GM12878 (cell line): ENCODE results near the gene FHIP1B. TPM values are rescaled to one million over a fixed set of nuclear protein-coding genes. Genes with fewer than 3 reads are reported as not detected.

Experiments used
- ATAC-seq: fragments of 200-7000 bp; cut with Tn5 transposase; 3 replicates; pipeline ENCODE4 v1.9.1; 2020; ENCODE audit warnings: mild to moderate bottlenecking, moderate library complexity
- BruUV-seq: library from RNA; stranded (reverse); fragments of 400-500 nt; replicated peaks from 2 replicates; lab custom pipeline; 2021; lab: Mats Ljungman, UMichigan
- CTCF ChIA-PET: fragments of 300-600 bp; sonication (Branson Sonifier 250); formaldehyde crosslinking; extraction: SDS; loops from one replicate; lab custom pipeline; 2021; ENCODE audit warnings: inconsistent platforms; lab: Yijun Ruan, JAX
- POLR2A ChIA-PET: fragments of 350-600 bp; formaldehyde crosslinking; extraction: SDS; loops from one replicate; lab custom pipeline; 2021; ENCODE audit warnings: inconsistent platforms; lab: Charles Lee
- RAD21 ChIA-PET: fragments of 300-600 bp; sonication (Branson Sonifier 250); formaldehyde crosslinking; loops from one replicate; lab custom pipeline; 2023; ENCODE audit warnings: antibody characterized with exemption; ENCODE audit not compliant: unreplicated experiment; lab: Charles Lee
- SMC1A ChIA-PET: fragments of 300-600 bp; sonication (Branson Sonifier 250); formaldehyde crosslinking; loops from one replicate; lab custom pipeline; 2023; ENCODE audit not compliant: unreplicated experiment, uncharacterized antibody; lab: Charles Lee
- DNase-seq: peaks from one replicate; pipeline ENCODE4 v3.0.0-alpha.2; 2011; ENCODE audit warnings: low read depth, low spot score
- FAIRE-seq: peaks from 3 replicates; lab custom pipeline; 2011; peaks lifted over from hg19 to GRCh38; lab: Jason Lieb, UNC
- H2AFZ ChIP-seq: 2 replicates; pipeline ENCODE4 v1.6.0; 2011; ENCODE audit warnings: low read depth, low read length, control low read depth; ENCODE audit not compliant: control insufficient read depth
- H3K27ac ChIP-seq: 2 replicates; pipeline ENCODE4 v1.5.1; 2011; ENCODE audit warnings: control low read depth; ENCODE audit not compliant: control insufficient read depth, insufficient read depth
- H3K27me3 ChIP-seq, 2 experiments: replicated peaks in 1 of 2; 2 replicates each; pipeline versions ENCODE4 v1.6.0 to v1.6.1; 2011; ENCODE audit warnings: low read length in 1 of 2; ENCODE audit not compliant: control insufficient read depth in 2 of 2, insufficient read depth in 2 of 2
- H3K36me3 ChIP-seq, 2 experiments: 2 replicates each; pipeline ENCODE4 v1.5.1; 2011; ENCODE audit warnings: low read length in 1 of 2; ENCODE audit not compliant: control insufficient read depth in 2 of 2, insufficient read depth in 2 of 2
- H3K4me1 ChIP-seq: 2 replicates; pipeline ENCODE4 v1.6.1; 2011; ENCODE audit warnings: mild to moderate bottlenecking, low read length, moderate library complexity, mixed read lengths; ENCODE audit not compliant: control insufficient read depth, insufficient read depth
- H3K4me2 ChIP-seq: 2 replicates; pipeline ENCODE4 v1.6.0; 2011; ENCODE audit warnings: control low read depth; ENCODE audit not compliant: control insufficient read depth, insufficient read depth
- H3K4me3 ChIP-seq: fragments of 200-600 bp; sonication (generic); 2 replicates; pipeline ENCODE4 v1.5.1; 2016
- H3K79me2 ChIP-seq: 2 replicates; pipeline ENCODE4 v1.6.0; 2011; ENCODE audit warnings: low read length; ENCODE audit not compliant: control insufficient read depth, insufficient read depth
- H3K9ac ChIP-seq: 2 replicates; pipeline ENCODE4 v1.8.0; 2011; ENCODE audit warnings: low read length, control low read depth, mixed read lengths; ENCODE audit not compliant: control insufficient read depth, insufficient read depth
- H3K9me3 ChIP-seq: replicated peaks from 3 replicates; pipeline ENCODE4 v1.5.1; 2011; ENCODE audit warnings: mild to moderate bottlenecking, low read length; ENCODE audit not compliant: control insufficient read depth, insufficient read depth
- H4K20me1 ChIP-seq: 2 replicates; pipeline ENCODE4 v1.6.0; 2011; ENCODE audit not compliant: control insufficient read depth, insufficient read depth
- CREB1 ChIP-seq: IDR thresholded peaks from 2 replicates; pipeline ENCODE4 v1.6.1; 2012; ENCODE audit warnings: low read depth, mild to moderate bottlenecking, inconsistent platforms
- CREM ChIP-seq: IDR thresholded peaks from 2 replicates; pipeline ENCODE4 v1.6.1; 2014; ENCODE audit warnings: antibody characterized with exemption, low read depth
- E2F4 ChIP-seq: IDR thresholded peaks from 2 replicates; pipeline ENCODE4 v1.6.1; 2012; ENCODE audit warnings: low read depth, low read length, improper control_type of control experiment
- HCFC1 ChIP-seq: fragments of 150-350 bp; IDR thresholded peaks from 2 replicates; pipeline ENCODE4 v1.6.1; 2014; ENCODE audit warnings: low read length
- HDAC2 ChIP-seq: fragments of 200-600 bp; sonication (generic); IDR thresholded peaks from 2 replicates; pipeline ENCODE4 v1.6.1; 2017
- IKZF1 ChIP-seq: fragments of 450-650 bp; conservative IDR thresholded peaks from 2 replicates; pipeline ENCODE4 v1.6.1; 2017; ENCODE audit warnings: antibody characterized with exemption, mild to moderate bottlenecking
- JUNB ChIP-seq: IDR thresholded peaks from 2 replicates; pipeline ENCODE4 v1.6.1; 2016; ENCODE audit warnings: antibody characterized with exemption, mild to moderate bottlenecking
- NFYA ChIP-seq: IDR thresholded peaks from 2 replicates; pipeline ENCODE4 v1.6.1; 2011; ENCODE audit warnings: low read depth, mild to moderate bottlenecking, low read length, improper control_type of control experiment, borderline replicate concordance
- NFYB ChIP-seq: IDR thresholded peaks from 2 replicates; pipeline ENCODE4 v1.6.1; 2011; ENCODE audit warnings: low read depth, mild to moderate bottlenecking, low read length, improper control_type of control experiment, moderate library complexity; ENCODE audit not compliant: insufficient read depth
- POLR2AphosphoS5 ChIP-seq: IDR thresholded peaks from 2 replicates; pipeline ENCODE4 v1.6.1; 2011; ENCODE audit warnings: mild to moderate bottlenecking, low read length, inconsistent platforms
- RBBP5 ChIP-seq: fragments of 200-600 bp; sonication (generic); conservative IDR thresholded peaks from 2 replicates; pipeline ENCODE4 v1.6.1; 2016
- SMAD5 ChIP-seq: IDR thresholded peaks from 2 replicates; pipeline ENCODE4 v1.6.1; 2016; ENCODE audit warnings: antibody characterized with exemption, low read depth
- SRF ChIP-seq, 2 experiments: IDR thresholded peaks; 2 replicates each; pipeline ENCODE4 v1.6.1; 2011; ENCODE audit warnings: low read depth in 2 of 2, low read length in 2 of 2, mild to moderate bottlenecking in 1 of 2, moderate library complexity in 1 of 2
- SUZ12 ChIP-seq: fragments of 200-600 bp; sonication (generic); IDR thresholded peaks from one replicate; pipeline ENCODE4 v1.6.1; 2018; ENCODE audit warnings: antibody characterized with exemption, mild to moderate bottlenecking; ENCODE audit not compliant: unreplicated experiment
- YBX1 ChIP-seq: fragments of 450-650 bp; IDR thresholded peaks from 2 replicates; pipeline ENCODE4 v1.6.1; 2016; ENCODE audit warnings: antibody characterized with exemption
- YY1 ChIP-seq: IDR thresholded peaks from 2 replicates; pipeline ENCODE4 v1.6.1; 2011; ENCODE audit warnings: low read depth, mild to moderate bottlenecking, low read length
- WGBS: methylation state at CpG from one replicate; pipeline ENCODE4 v1.1.6; 2016; ENCODE audit warnings: low lambda C conversion rate; ENCODE audit not compliant: insufficient replicate concordance, insufficient coverage; ENCODE audit errors: missing lambda C conversion rate; 5-methylcytosine and 5-hydroxymethylcytosine counted together
- in situ Hi-C: fragments of 300-500 bp; cut with MboI; formaldehyde crosslinking; loops from 9 replicates; pipeline ENCODE4 v1.14.3; 2018; ENCODE audit warnings: mixed read lengths
- intact Hi-C: fragments of 100-400 bp; cut with micrococcal nuclease; formaldehyde crosslinking; loops from one replicate; pipeline ENCODE4 v1.14.2; 2022; ENCODE audit not compliant: unreplicated experiment
- polyA plus RNA-seq, 11 experiments: library from polyadenylated mRNA; depleted of rRNA in 4 of 11; unstranded in 6 of 11; stranded (reverse) in 5 of 11; fragments of >200 nt; fragmentation: Nextera tagmentation in 4 of 11; fragmentation: Illumina TruSeq in 1 of 11; extraction: Ambion mirVana in 4 of 11; extraction: Trizol in 1 of 11; gene quantifications; 1 replicate in 1 of 11; 2 replicates in 10 of 11; pipeline versions ENCODE4 v1.2.1 to v1.2.3, GENCODE V29; 2011 to 2016; ENCODE audit warnings: inconsistent platforms in 2 of 11, missing spikeins in 2 of 11, low read depth in 1 of 11
- total RNA-seq, 4 experiments: library from RNA; depleted of rRNA in 3 of 4; stranded (reverse); fragments of >200 nt in 3 of 4; fragmentation: Illumina TruSeq in 1 of 4; extraction: Trizol in 1 of 4; gene quantifications; 2 replicates each; pipeline versions ENCODE4 v1.2.1 to v1.2.3, GENCODE V29; 2013 to 2021

FHIP1B gene
- total and polyA plus RNA-seq, 10 of the 15 experiments (the other 5 are each of a cell fraction or from before 2014, with no cell fraction given), result 0.90 to 28.1 (median 11.1) TPM

DNA sequence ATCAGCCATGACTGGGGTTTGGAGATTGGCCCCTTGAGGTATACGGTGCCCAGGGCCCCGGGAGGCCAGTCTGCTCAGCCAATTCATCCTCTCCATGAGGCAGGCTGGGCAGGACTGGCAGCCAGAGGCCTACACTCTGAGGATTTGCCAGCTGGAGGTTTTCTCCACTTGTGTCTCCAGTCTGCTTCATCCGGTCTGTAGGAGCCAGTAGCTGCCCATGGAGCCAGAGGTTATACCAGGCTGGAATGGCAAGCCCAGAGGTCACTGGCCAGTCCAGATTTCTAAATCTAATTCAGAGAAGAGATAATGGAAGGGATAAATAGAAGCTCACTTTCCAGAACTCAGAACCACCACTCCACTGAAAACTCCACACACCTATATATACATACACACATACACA lies 10.0 kb downstream of the FHIP1B start (continued):
- no peak for TF ChIP-seq CREM
- TF ChIP-seq YY1, result no peak
- TF ChIP-seq NFYA, result no peak
- no peak for TF ChIP-seq NFYB

DNA sequence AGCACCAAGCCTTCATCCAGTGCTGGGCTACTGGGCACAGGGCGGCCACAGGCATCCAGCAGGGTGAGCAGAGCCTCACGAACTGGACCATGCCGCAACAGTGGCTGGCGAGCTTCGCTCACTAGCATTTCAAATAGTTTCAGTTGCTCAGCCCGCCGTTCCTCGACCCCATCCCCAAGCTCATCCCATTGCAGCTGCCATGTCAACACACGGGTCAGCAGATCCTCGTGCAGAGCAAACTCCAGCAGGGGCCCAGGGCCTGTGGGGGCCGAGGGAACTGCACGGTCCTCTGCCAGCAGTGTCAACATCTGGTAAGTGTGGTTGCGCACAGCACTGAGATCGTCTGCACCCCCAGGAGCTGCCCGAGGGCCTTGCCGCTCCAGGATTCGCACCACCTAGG lies 10.6 kb downstream of the FHIP1B start:
- RAD21 ChIA-PET, result no interaction called here
- no peak overlapping the region for H3K9ac ChIP-seq
- 96% methylated on average over 17 of the region's 17 CpGs for WGBS

More for the DNA sequence above, 10.6 kb downstream of the FHIP1B start:
- ATAC-seq (no peak), FAIRE-seq (no peak), DNase-seq (no peak)
- no peak overlapping the region for H2AFZ ChIP-seq
- no peaks in the 10 kb centered on the region for H3K4me1 ChIP-seq
- peaks cover 15 to 17% of the 10 kb centered on the region in 2 experiments for H3K36me3 ChIP-seq
- intact Hi-C loops, result no loop called here
- BruUV-seq, result no TSS peak
- POLR2A ChIA-PET, result interaction anchor here (1.5 kb wide), 1 partner anchor 9 kb away, joined by 3 read pairs; no protein-coding TSS in a partner anchor
- H3K4me2 ChIP-seq, result no peak overlapping the region
- H3K4me3 ChIP-seq, result no peak overlapping the region
- CTCF ChIA-PET, result interaction anchor here (1.5 kb wide), 1 partner anchor 127 kb away, joined by 3 read pairs; no protein-coding TSS in a partner anchor
- no peaks in the 10 kb centered on the region; the same call in 2 of the 3 replicates for H3K9me3 ChIP-seq
- SMC1A ChIA-PET, result no interaction called here
- H3K27me3 ChIP-seq, result no peaks in the 10 kb centered on the region
- TF ChIP-seq E2F4 (no peak), SUZ12 (no peak), IKZF1 (no peak), CREM (no peak), SMAD5 (no peak), RBBP5 (no peak), HDAC2 (no peak), HCFC1 (no peak), CREB1 (no peak), JUNB (no peak), YBX1 (no peak), SRF (IDR thresholded peaks at IDR 0.05; ENCODE audit: low read depth in 2 of 2, low read length in 2 of 2) (no peak), POLR2AphosphoS5 (no peak)
- in situ Hi-C loops, result no loop called here
- H4K20me1 ChIP-seq, result no peaks in the 10 kb centered on the region
- H3K27ac ChIP-seq, result no peak overlapping the region
- peaks cover 1% of the 10 kb centered on the region; the same call in 1 of the 2 replicates for H3K79me2 ChIP-seq
